Astrocyte of the spinal cord (primary cell): ENCODE results near the gene LAMA3.

Experiments
- DNase-seq: peaks from one replicate; pipeline ENCODE4 v3.0.0; 2011; ENCODE audit warnings: low read depth, low spot score
- H3K4me3 ChIP-seq: 2 replicates; pipeline ENCODE4 v1.5.1; 2011; ENCODE audit warnings: low read depth, mild to moderate bottlenecking, low read length, moderate library complexity
- CTCF ChIP-seq: IDR thresholded peaks from 2 replicates; pipeline ENCODE4 v1.5.1; 2012; ENCODE audit warnings: low read depth, mild to moderate bottlenecking, low read length, inconsistent platforms
- in situ Hi-C: cut with HindIII; loops from 2 replicates; pipeline ENCODE4 v1.10.0; 2017; ENCODE audit warnings: low sequenced_read_pairs

The LAMA3 gene

DNA sequence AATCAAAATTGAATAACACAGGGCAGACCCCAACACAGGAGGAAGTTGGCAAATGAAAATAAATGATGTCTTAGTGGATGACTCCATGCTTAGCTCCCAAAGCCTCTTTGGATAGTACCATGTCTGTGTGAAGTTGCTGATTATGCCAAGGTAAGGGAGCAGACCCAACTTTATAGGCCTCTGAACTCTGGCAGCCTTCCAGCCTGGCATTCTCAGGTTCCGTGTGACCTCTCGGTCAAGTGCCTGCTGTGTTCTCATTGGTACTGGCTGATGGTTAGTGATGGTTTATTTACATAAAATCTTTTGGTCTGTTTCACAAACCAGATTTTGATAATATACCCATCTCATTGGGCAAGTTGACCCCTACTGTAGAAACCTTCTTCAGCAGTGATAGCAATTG lies 213.1 kb downstream of the LAMA3 start:
- TF ChIP-seq CTCF = no peak
- in situ Hi-C loops = no loop called here
- no peak overlapping the region for H3K4me3 ChIP-seq
- DNase-seq = no peak

- TF ChIP-seq CTCF = no peak
- no peak for DNase-seq
- in situ Hi-C loops = no loop called here
- no peak overlapping the region for H3K4me3 ChIP-seq
These were observed 214.7 kb downstream of the LAMA3 start for GRCh38 chr18:23903971-23904370.

GRCh38 chr18:23906658-23907057 lies 217.4 kb downstream of the LAMA3 start:
- no peak for TF ChIP-seq CTCF
- H3K4me3 ChIP-seq = no peak overlapping the region
- DNase-seq = no peak
- in situ Hi-C loops = no loop called here

- in situ Hi-C loops = no loop called here
These were observed 219.6 kb downstream of the LAMA3 start for GRCh38 chr18:23908827-23909226.

DNA sequence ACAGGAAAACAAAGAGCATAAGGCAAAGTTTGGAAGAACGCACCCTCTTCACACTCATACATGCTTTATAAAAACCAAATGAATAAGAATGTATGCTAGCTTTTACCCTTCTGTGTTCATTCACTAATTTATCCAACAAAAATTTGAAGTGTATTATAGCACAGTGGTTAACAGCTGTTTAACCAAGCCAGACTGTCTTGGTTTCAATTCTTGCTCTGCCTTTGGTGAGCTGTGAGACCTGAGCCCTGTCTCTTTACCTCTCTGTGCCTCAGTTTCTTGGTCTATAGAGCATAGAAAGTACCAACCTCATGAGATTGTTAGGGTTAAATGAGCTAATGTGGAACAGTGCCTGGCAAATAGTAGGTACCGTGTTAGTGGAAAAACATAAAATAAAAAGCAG lies 220.8 kb downstream of the LAMA3 start:
- no peak overlapping the region for H3K4me3 ChIP-seq
- in situ Hi-C loops = no loop called here
- TF ChIP-seq CTCF = no peak
- no peak for DNase-seq

More at GRCh38 chr18:23908827-23909226, 219.6 kb downstream of the LAMA3 start:
- no peak for DNase-seq
- no peak for TF ChIP-seq CTCF
- no peak overlapping the region for H3K4me3 ChIP-seq

- TF ChIP-seq CTCF = no peak
- in situ Hi-C loops = no loop called here
- DNase-seq = no peak
- no peak overlapping the region for H3K4me3 ChIP-seq
These were observed 223.1 kb downstream of the LAMA3 start for GRCh38 chr18:23912356-23912755.

GRCh38 chr18:23916338-23916737 lies 227.1 kb downstream of the LAMA3 start:
- no peak for DNase-seq
- H3K4me3 ChIP-seq = no peak overlapping the region
- in situ Hi-C loops = no loop called here
- no peak for TF ChIP-seq CTCF
